ENCODE data around the gene PADI3.

Gene PADI3

GRCh38 chr1:17301767-17302166 lies 52.9 kb downstream of the PADI3 start:
- DNase-seq (ENCODE audit: low read depth) = no peak
- TF ChIP-seq CTCF (conservative IDR thresholded peaks at IDR 0.05; ENCODE audit: low read length) = no peak
- no peak overlapping the region for H3K4me3 ChIP-seq (ENCODE audit: low read length)

- H3K4me3 ChIP-seq (ENCODE audit: low read length) = no peak overlapping the region
- no peak for DNase-seq (ENCODE audit: low read depth)
- no peak for TF ChIP-seq CTCF (conservative IDR thresholded peaks at IDR 0.05; ENCODE audit: low read length)
These were observed 55.4 kb downstream of the PADI3 start for GRCh38 chr1:17304151-17304825.

- TF ChIP-seq CTCF (conservative IDR thresholded peaks at IDR 0.05; ENCODE audit: low read length) = no peak
- DNase-seq (ENCODE audit: low read depth) = no peak
- H3K4me3 ChIP-seq (ENCODE audit: low read length) = no peak overlapping the region
These were observed 55.9 kb downstream of the PADI3 start for GRCh38 chr1:17304826-17305175.

GRCh38 chr1:17305576-17306095 lies 56.7 kb downstream of the PADI3 start:
- H3K4me3 ChIP-seq (ENCODE audit: low read length) = no peak overlapping the region
- TF ChIP-seq CTCF (conservative IDR thresholded peaks at IDR 0.05; ENCODE audit: low read length) = no peak
- no peak for DNase-seq (ENCODE audit: low read depth)

- H3K4me3 ChIP-seq (ENCODE audit: low read length) = no peak overlapping the region
- no peak for TF ChIP-seq CTCF (conservative IDR thresholded peaks at IDR 0.05; ENCODE audit: low read length)
- DNase-seq (ENCODE audit: low read depth) = no peak
These were observed 57.5 kb downstream of the PADI3 start for GRCh38 chr1:17306407-17306806.

- H3K4me3 ChIP-seq (ENCODE audit: low read length) = no peak overlapping the region
- no peak for TF ChIP-seq CTCF (conservative IDR thresholded peaks at IDR 0.05; ENCODE audit: low read length)
- DNase-seq (ENCODE audit: low read depth) = no peak
These were observed 58.0 kb downstream of the PADI3 start for GRCh38 chr1:17306921-17307320.

GRCh38 chr1:17307329-17307728 lies 58.4 kb downstream of the PADI3 start:
- no peak overlapping the region for H3K4me3 ChIP-seq (ENCODE audit: low read length)
- TF ChIP-seq CTCF (conservative IDR thresholded peaks at IDR 0.05; ENCODE audit: low read length) = no peak
- no peak for DNase-seq (ENCODE audit: low read depth)
